Right lobe of liver (tissue), 6 donors: ENCODE data around the gene BTD. TPM values are rescaled to one million over a fixed set of nuclear protein-coding genes. Genes with fewer than 3 reads are reported as not detected.

ENCODE experiments used
- ATAC-seq, 4 donors: fragments of 200-7000 bp; cut with Tn5 transposase; one replicate each; pipeline ENCODE4 v1.9.1; 2020; ENCODE audit warnings: mild to moderate bottlenecking in 4 of 4, moderate library complexity in 4 of 4
- DNase-seq, 3 donors: peaks; one replicate each; pipeline ENCODE4 v3.0.0-alpha.2; 2020
- H3K27ac ChIP-seq, 3 donors: fragments of 200-600 bp; one replicate each; pipeline ENCODE4 v1.8.0; 2022
- H3K27me3 ChIP-seq, 2 donors: fragments of 200-600 bp; one replicate each; pipeline ENCODE4 v1.8.0; 2022
- H3K36me3 ChIP-seq, 4 donors: fragments of 200-600 bp; sonication (generic) in 1 of 4; one replicate each; pipeline versions ENCODE4 v1.5.1 to v1.8.0; 2017 to 2022; ENCODE audit warnings: control low read depth in 1 of 4
- H3K4me1 ChIP-seq, 4 donors: fragments of 200-600 bp; sonication (generic) in 1 of 4; one replicate each; pipeline versions ENCODE4 v1.5.1 to v1.8.0; 2017 to 2022; ENCODE audit warnings: control low read depth in 1 of 4
- H3K4me3 ChIP-seq, 3 donors: fragments of 200-600 bp; one replicate each; pipeline ENCODE4 v1.8.0; 2022
- H3K9me3 ChIP-seq, 4 donors: fragments of 200-600 bp; sonication (generic) in 1 of 4; one replicate each; pipeline versions ENCODE4 v1.5.1 to v1.8.0; 2017 to 2022; ENCODE audit warnings: control low read depth in 1 of 4
- POLR2A ChIP-seq: fragments of 450-650 bp; IDR thresholded peaks from one replicate; pipeline ENCODE4 v1.6.1; 2017; ENCODE audit warnings: antibody characterized with exemption, mild to moderate bottlenecking
- WGBS: methylation state at CpG from one replicate; pipeline ENCODE4 v1.1.6; 2018; ENCODE audit warnings: low coverage, low lambda C conversion rate; ENCODE audit not compliant: insufficient coverage; ENCODE audit errors: missing lambda C conversion rate; 5-methylcytosine and 5-hydroxymethylcytosine counted together
- intact Hi-C, 2 donors: fragments of 100-400 bp; cut with DNase I; formaldehyde crosslinking; loops; one replicate each; pipeline versions ENCODE4 v1.11.2 to v1.14.1; 2022
- total RNA-seq, 6 experiments: library from RNA; depleted of rRNA in 2 of 6; stranded (reverse); fragments of >200 nt in 2 of 6; fragmentation: NEBNext Ultra II Directional in 3 of 6; extraction: Animal tissue kit (Norgen Biotek cat#: 25700) in 3 of 6; gene quantifications; one replicate each; pipeline versions ENCODE4 v1.1.0 to v1.2.4, GENCODE V29; 2016 to 2023
- TF ChIP-seq, protein P1 (sequence below), 4 donors: fragments of 200-600 bp in 3 of 4; fragments of 450-650 bp in 1 of 4; IDR thresholded peaks; one replicate each; pipeline versions ENCODE4 v1.5.1 to v1.8.0; 2016 to 2022; ENCODE audit warnings: antibody characterized with exemption in 4 of 4, mild to moderate bottlenecking in 2 of 4
- donor health status: DM: no; HTN: yes; CAD: no.
- donor health status: DM: no; HTN: no; CAD: no.
- donor health status: DM: no; HTN: no; CAD: no.
- donor health status: DM: no; HTN: yes; CAD: no.
- donor health status: DM: no; HTN: yes; CAD: no.

Gene BTD
- total RNA-seq, 6 experiments from 2014 or later: 47.5 to 70.3 (median 54.5) TPM

DNA sequence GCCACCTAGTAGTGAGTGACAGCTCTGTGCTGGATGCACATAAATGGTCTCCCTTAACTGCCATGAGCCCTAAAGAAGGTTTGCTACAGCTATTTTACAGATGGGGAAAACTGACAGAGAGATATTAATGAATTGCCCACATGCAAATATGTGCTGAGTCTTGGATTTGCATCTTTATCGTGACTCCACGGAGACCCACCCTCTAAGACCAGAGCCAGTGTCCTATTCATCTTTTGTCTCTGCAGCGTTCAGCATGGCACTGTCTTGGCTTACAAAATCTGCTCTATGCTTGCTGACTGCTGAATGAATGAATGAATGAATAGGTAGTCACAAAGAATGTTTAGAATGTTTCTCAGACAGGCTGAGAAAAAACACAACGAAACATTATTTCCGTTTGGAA, 48.3 kb downstream of the BTD start:
- H3K27me3 ChIP-seq: no peaks in the 10 kb centered on the region
- no peaks in the 10 kb centered on the region for H3K9me3 ChIP-seq
- no peak overlapping the region for H3K4me3 ChIP-seq
- no peak for TF ChIP-seq POLR2A
- TF ChIP-seq, protein P1, sequence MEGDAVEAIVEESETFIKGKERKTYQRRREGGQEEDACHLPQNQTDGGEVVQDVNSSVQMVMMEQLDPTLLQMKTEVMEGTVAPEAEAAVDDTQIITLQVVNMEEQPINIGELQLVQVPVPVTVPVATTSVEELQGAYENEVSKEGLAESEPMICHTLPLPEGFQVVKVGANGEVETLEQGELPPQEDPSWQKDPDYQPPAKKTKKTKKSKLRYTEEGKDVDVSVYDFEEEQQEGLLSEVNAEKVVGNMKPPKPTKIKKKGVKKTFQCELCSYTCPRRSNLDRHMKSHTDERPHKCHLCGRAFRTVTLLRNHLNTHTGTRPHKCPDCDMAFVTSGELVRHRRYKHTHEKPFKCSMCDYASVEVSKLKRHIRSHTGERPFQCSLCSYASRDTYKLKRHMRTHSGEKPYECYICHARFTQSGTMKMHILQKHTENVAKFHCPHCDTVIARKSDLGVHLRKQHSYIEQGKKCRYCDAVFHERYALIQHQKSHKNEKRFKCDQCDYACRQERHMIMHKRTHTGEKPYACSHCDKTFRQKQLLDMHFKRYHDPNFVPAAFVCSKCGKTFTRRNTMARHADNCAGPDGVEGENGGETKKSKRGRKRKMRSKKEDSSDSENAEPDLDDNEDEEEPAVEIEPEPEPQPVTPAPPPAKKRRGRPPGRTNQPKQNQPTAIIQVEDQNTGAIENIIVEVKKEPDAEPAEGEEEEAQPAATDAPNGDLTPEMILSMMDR (IDR thresholded peaks at IDR 0.05): no peak
- H3K4me1 ChIP-seq: no peaks in the 10 kb centered on the region
- DNase-seq: no peak
- 95% methylated on average over 5 of the region's 5 CpGs for WGBS
- H3K36me3 ChIP-seq: peaks cover 0 to 6% (median 0%) of the 10 kb centered on the region in 4 donors
- ATAC-seq: no peak
- H3K27ac ChIP-seq: no peak overlapping the region
- intact Hi-C loops: no loop called here

DNA sequence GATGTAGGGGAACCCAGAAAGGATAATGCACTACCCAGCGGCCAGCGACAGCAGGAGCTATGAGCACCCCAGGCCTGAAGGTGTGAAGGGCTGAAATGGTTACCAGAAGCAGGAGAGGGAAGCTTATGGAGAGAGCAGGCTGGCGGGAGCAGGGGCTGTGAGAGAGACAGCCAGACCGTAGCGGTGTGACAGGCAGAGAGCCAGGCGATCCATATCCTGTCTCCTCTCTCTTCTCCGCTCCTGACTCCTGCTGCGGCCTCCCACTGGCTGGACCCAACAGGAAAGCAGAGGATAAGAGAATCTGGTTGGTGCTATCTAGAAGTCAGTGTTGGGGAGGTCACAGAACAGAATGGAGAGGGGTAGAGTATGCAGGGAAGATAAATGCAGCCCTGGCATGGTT, 49.9 kb downstream of the BTD start:
- ATAC-seq: peak; percentile 52 to 79 (median 57)

DNA sequence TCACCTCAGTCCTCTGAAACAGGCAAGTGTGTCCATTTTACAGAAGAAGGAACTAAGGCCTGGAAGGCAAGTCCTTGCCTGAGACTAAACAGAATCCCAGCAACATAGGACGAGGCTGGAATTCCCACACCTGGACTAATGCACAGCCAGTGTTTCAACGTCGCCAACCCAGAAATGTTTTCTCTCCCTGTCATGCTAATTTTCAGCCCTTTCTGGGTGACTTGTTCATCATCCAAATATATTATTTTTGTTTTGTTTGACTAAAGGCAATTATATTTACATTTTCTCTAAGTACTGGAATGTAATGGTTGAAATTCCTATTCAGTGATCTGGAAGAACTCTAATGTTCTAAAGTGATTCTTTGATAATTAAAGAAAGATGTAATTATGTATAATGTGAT, 51.8 kb downstream of the BTD start:
- intact Hi-C loops: no loop called here
- H3K27me3 ChIP-seq: no peaks in the 10 kb centered on the region

More for the DNA sequence above, 49.9 kb downstream of the BTD start:
- Histone ChIP-seq H3K36me3 (no peaks in the 10 kb centered on the region), H3K4me3 (no peak overlapping the region), H3K4me1 (no peaks in the 10 kb centered on the region), H3K27ac (no peak overlapping the region), H3K9me3 (peaks cover 0 to 9% (median 0%) of the 10 kb centered on the region in 4 donors), H3K27me3 (no peaks in the 10 kb centered on the region)
- 68% methylated on average over 6 of the region's 8 CpGs for WGBS
- intact Hi-C loops: no loop called here
- TF ChIP-seq, protein P1 (IDR thresholded peaks at IDR 0.05): no peak
- TF ChIP-seq POLR2A: no peak
- no peak for DNase-seq

DNA sequence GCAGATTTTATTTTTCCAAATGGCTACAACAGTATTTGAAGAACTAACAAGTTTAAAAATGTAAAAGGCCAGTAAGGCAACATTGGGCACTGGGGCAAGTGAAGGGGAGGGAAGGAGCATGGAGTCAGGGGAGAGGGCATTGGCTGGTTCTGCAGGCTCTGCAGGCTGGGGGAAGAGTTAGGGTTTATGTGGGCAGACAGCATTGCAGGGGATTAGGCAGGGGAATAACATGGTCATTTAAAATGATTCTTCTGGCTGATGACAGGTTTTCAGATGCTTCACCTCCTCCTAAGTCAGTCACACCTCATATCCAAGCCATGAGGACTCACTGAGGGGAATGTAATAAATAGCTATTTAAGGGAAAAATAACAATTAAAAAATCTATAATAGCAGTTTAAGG, 52.6 kb downstream of the BTD start:
- intact Hi-C loops: no loop called here
- ATAC-seq (no peak), DNase-seq (no peak)
- no peak overlapping the region for H3K27ac ChIP-seq
- no peaks in the 10 kb centered on the region for H3K36me3 ChIP-seq
- no peaks in the 10 kb centered on the region for H3K27me3 ChIP-seq
- H3K4me1 ChIP-seq: no peaks in the 10 kb centered on the region
- no peak for TF ChIP-seq POLR2A
- TF ChIP-seq, protein P1 (IDR thresholded peaks at IDR 0.05): no peak
- H3K9me3 ChIP-seq: peaks cover 0 to 16% (median 0%) of the 10 kb centered on the region in 4 donors
- no peak overlapping the region for H3K4me3 ChIP-seq

More for the DNA sequence above, 51.8 kb downstream of the BTD start:
- Histone ChIP-seq H3K27ac (no peak overlapping the region), H3K36me3 (no peaks in the 10 kb centered on the region), H3K4me1 (no peaks in the 10 kb centered on the region), H3K4me3 (no peak overlapping the region), H3K9me3 (peaks cover 0 to 16% (median 0%) of the 10 kb centered on the region in 4 donors)
- DNase-seq (no peak), ATAC-seq (no peak)
- whole genome bisulfite sequencing: 86% methylated on average over 2 of the region's 3 CpGs
- TF ChIP-seq, protein P1 (IDR thresholded peaks at IDR 0.05): no peak
- no peak for TF ChIP-seq POLR2A

DNA sequence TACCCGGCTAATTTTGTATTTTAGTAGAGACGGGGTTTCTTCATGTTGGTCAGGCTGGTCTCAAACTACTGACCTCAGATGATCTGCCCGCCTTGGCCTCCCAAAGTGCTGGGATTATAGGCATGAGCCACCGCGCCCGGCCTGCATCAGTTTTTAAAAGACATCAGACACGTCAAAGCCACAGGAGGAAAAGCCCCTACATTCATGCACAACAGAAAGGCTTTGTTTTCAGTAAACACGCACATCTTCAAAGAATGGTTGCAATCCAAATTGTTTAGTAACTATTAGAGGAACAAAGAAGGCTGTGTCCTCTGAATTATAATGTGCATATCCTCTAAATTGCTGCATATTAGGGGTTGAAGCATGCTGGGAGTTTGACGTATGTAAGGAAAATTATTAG, 53.3 kb downstream of the BTD start:
- DNase-seq (no peak), ATAC-seq (no peak)
- Histone ChIP-seq H3K4me1 (no peaks in the 10 kb centered on the region), H3K4me3 (no peak overlapping the region), H3K9me3 (peaks cover 0 to 16% (median 0%) of the 10 kb centered on the region in 4 donors), H3K27me3 (no peaks in the 10 kb centered on the region), H3K36me3 (no peaks in the 10 kb centered on the region), H3K27ac (no peak overlapping the region)
- TF ChIP-seq, protein P1 (IDR thresholded peaks at IDR 0.05): no peak
- no peak for TF ChIP-seq POLR2A
- intact Hi-C loops: no loop called here
- WGBS: 90% methylated on average over 7 of the region's 9 CpGs
